GM19238 (cell line): ENCODE measurements around the gene PRR5L.
A peak's percentile ranks its signal among the peaks of the same experiment; 100 is the strongest.

Experiments
- DNase-seq: peaks from one replicate; pipeline ENCODE4 v3.0.0; 2011; ENCODE audit warnings: low spot score; ENCODE audit not compliant: insufficient read length

The PRR5L gene

GRCh38 chr11:36295926-36296325 is at the start of gene PRR5L:
Gene PRR5L (plus strand): TSS chr11:36296288. CDS start chr11:36401122, 104,834 bp downstream.
- DNase-seq, result no peak

- DNase-seq, result no peak
Measured at GRCh38 chr11:36247493-36247892, 48.6 kb upstream of the PRR5L start.

- DNase-seq, result no peak
Measured at GRCh38 chr11:36248436-36248835, 47.7 kb upstream of the PRR5L start.

GRCh38 chr11:36249246-36249645 is 46.8 kb upstream of the PRR5L start:
- DNase-seq, result no peak

- no peak for DNase-seq
Measured at GRCh38 chr11:36251823-36252222, 44.3 kb upstream of the PRR5L start.

GRCh38 chr11:36253238-36253637 is 42.9 kb upstream of the PRR5L start:
- no peak for DNase-seq

GRCh38 chr11:36254713-36255112 is 41.4 kb upstream of the PRR5L start:
- no peak for DNase-seq

- DNase-seq, result no peak
Measured at GRCh38 chr11:36257351-36257750, 38.7 kb upstream of the PRR5L start.

- DNase-seq, result no peak
Measured at GRCh38 chr11:36258730-36259360, 37.2 kb upstream of the PRR5L start.

- no peak for DNase-seq
Measured at GRCh38 chr11:36261094-36261493, 35.0 kb upstream of the PRR5L start.

- DNase-seq, result no peak
Measured at GRCh38 chr11:36264011-36264972, 31.8 kb upstream of the PRR5L start.

- DNase-seq, result no peak
Measured at GRCh38 chr11:36264973-36265344, 31.1 kb upstream of the PRR5L start.

- DNase-seq, result peak; percentile 53
Measured at GRCh38 chr11:36265793-36266628, 30.1 kb upstream of the PRR5L start.

- DNase-seq, result no peak
Measured at GRCh38 chr11:36266767-36267166, 29.3 kb upstream of the PRR5L start.

GRCh38 chr11:36268337-36268985 is 27.6 kb upstream of the PRR5L start:
- DNase-seq, result no peak

GRCh38 chr11:36270701-36271100 is 25.4 kb upstream of the PRR5L start:
- DNase-seq, result no peak

- DNase-seq, result no peak
Measured at GRCh38 chr11:36271794-36272407, 24.2 kb upstream of the PRR5L start.

- DNase-seq, result no peak
Measured at GRCh38 chr11:36273110-36273509, 23.0 kb upstream of the PRR5L start.

- no peak for DNase-seq
Measured at GRCh38 chr11:36274414-36274813, 21.7 kb upstream of the PRR5L start.

- DNase-seq, result no peak
Measured at GRCh38 chr11:36278531-36279282, 17.4 kb upstream of the PRR5L start.
